Astrocyte of the hippocampus (primary cell): ENCODE results near the gene CEP89.
"Not testable (repeated sequence)": the region's sequence is repeated elsewhere in the genome, so short reads cannot be mapped to it uniquely, and the experiment has no call there.

Source experiments
- DNase-seq: peaks from one replicate; pipeline ENCODE4 v3.0.0; 2011; ENCODE audit warnings: low read depth, low spot score

The CEP89 gene

GRCh38 chr19:32869966-32870573 is 101.7 kb downstream of the CEP89 start:
- DNase-seq: no peak

GRCh38 chr19:32869369-32869965 is 102.3 kb downstream of the CEP89 start, which contains the start of gene SLC7A9:
Gene SLC7A9, minus strand, starts transcription at chr19:32869767. Its CDS starts 1,233 bp downstream, at chr19:32868534.
- DNase-seq: no peak

- no peak for DNase-seq
Observed at GRCh38 chr19:32868206-32868950, 103.4 kb downstream of the CEP89 start.

GRCh38 chr19:32867436-32867835 is 104.3 kb downstream of the CEP89 start:
- DNase-seq: not testable (repeated sequence)

- no peak for DNase-seq
Observed at GRCh38 chr19:32866564-32867265, 105.0 kb downstream of the CEP89 start.

- no peak for DNase-seq
Observed at GRCh38 chr19:32866061-32866460, 105.7 kb downstream of the CEP89 start.

- no peak for DNase-seq
Observed at GRCh38 chr19:32865326-32865725, 106.4 kb downstream of the CEP89 start.

- DNase-seq: no peak
Observed at GRCh38 chr19:32864318-32865007, 107.3 kb downstream of the CEP89 start.

- no peak for DNase-seq
Observed at GRCh38 chr19:32863841-32864240, 107.9 kb downstream of the CEP89 start.

- no peak for DNase-seq
Observed at GRCh38 chr19:32863301-32863700, 108.5 kb downstream of the CEP89 start.

GRCh38 chr19:32862741-32863140 is 109.0 kb downstream of the CEP89 start:
- DNase-seq: no peak

GRCh38 chr19:32862173-32862572 is 109.6 kb downstream of the CEP89 start:
- no peak for DNase-seq

GRCh38 chr19:32861596-32861995 is 110.2 kb downstream of the CEP89 start:
- DNase-seq: no peak

- no peak for DNase-seq
Observed at GRCh38 chr19:32859591-32859990, 112.2 kb downstream of the CEP89 start.

GRCh38 chr19:32858559-32858958 is 113.2 kb downstream of the CEP89 start:
- no peak for DNase-seq

GRCh38 chr19:32858155-32858554 is 113.6 kb downstream of the CEP89 start:
- no peak for DNase-seq

- no peak for DNase-seq
Observed at GRCh38 chr19:32857584-32857983, 114.2 kb downstream of the CEP89 start.

GRCh38 chr19:32856818-32857217 is 114.9 kb downstream of the CEP89 start:
- not testable (repeated sequence) for DNase-seq

- DNase-seq: no peak
Observed at GRCh38 chr19:32852216-32852615, 119.5 kb downstream of the CEP89 start.

- DNase-seq: not testable (repeated sequence)
Observed at GRCh38 chr19:32848035-32848434, 123.7 kb downstream of the CEP89 start.

- DNase-seq: no peak
Observed at GRCh38 chr19:32843716-32844245, 128.0 kb downstream of the CEP89 start.
